ENCODE measurements around the gene KRTAP10-7. TPM values are rescaled to one million over a fixed set of nuclear protein-coding genes. Genes with fewer than 3 reads are reported as not detected.

KRTAP10-7 gene
- total RNA-seq, 2 donors from 2014 or later = not detected

- Histone ChIP-seq H3K4me3 (no peak overlapping the region), H3K27me3 (no peaks in the 10 kb centered on the region), H3K4me1 (no peaks in the 10 kb centered on the region), H3K27ac (no peak overlapping the region), H3K9me3 (no peaks in the 10 kb centered on the region), H3K36me3 (replicated peaks in 1 of 2; ENCODE audit: insufficient read depth in 1 of 2, low read depth in 2 of 2) (no peaks in the 10 kb centered on the region)
- intact Hi-C loops (cut with DNase I) = no loop called here
- no peak for TF ChIP-seq CTCF (IDR thresholded peaks at IDR 0.05)
- TF ChIP-seq POLR2A (IDR thresholded peaks at IDR 0.05) = no peak
- 34 to 53% methylated on average over 4 to 8 of the region's 8 CpGs for WGBS, 2 donors
- DNase-seq (no peak), ATAC-seq (no peak)
These were observed 16.7 kb downstream of the KRTAP10-7 start for GRCh38 chr21:44617071-44617501.

GRCh38 chr21:44618504-44618903, 18.1 kb downstream of the KRTAP10-7 start:
- Histone ChIP-seq H3K4me3 (no peak overlapping the region), H3K4me1 (no peaks in the 10 kb centered on the region), H3K27me3 (no peaks in the 10 kb centered on the region), H3K27ac (no peak overlapping the region), H3K9me3 (peaks cover 0 to 12% (median 0%) of the 10 kb centered on the region in 3 donors), H3K36me3 (replicated peaks in 1 of 2; ENCODE audit: insufficient read depth in 1 of 2, low read depth in 2 of 2) (no peaks in the 10 kb centered on the region)
- intact Hi-C loops (cut with DNase I) = no loop called here
- DNase-seq = peak in 2 of 4 donors; percentile 13 to 30
- no peak for ATAC-seq
- TF ChIP-seq POLR2A (IDR thresholded peaks at IDR 0.05) (no peak), CTCF (IDR thresholded peaks at IDR 0.05) (peak in 1 of 7 experiments; percentile 12)
- WGBS, 2 donors = 7 to 13% methylated on average over 4 of the region's 4 CpGs

GRCh38 chr21:44618909-44619308, 18.5 kb downstream of the KRTAP10-7 start:
- Histone ChIP-seq H3K36me3 (replicated peaks in 1 of 2; ENCODE audit: insufficient read depth in 1 of 2, low read depth in 2 of 2) (no peaks in the 10 kb centered on the region), H3K27ac (no peak overlapping the region), H3K27me3 (no peaks in the 10 kb centered on the region), H3K4me3 (no peak overlapping the region), H3K9me3 (peaks cover 0 to 14% (median 0%) of the 10 kb centered on the region in 3 donors), H3K4me1 (no peaks in the 10 kb centered on the region)
- TF ChIP-seq POLR2A (IDR thresholded peaks at IDR 0.05) (no peak), CTCF (IDR thresholded peaks at IDR 0.05) (no peak)
- DNase-seq (no peak), ATAC-seq (no peak)
- 60 to 64% methylated on average over 3 of the region's 3 CpGs for WGBS, 2 donors
- intact Hi-C loops (cut with DNase I) = no loop called here

- H3K27ac ChIP-seq = no peak overlapping the region
- no peaks in the 10 kb centered on the region for H3K27me3 ChIP-seq
- no peaks in the 10 kb centered on the region for H3K36me3 ChIP-seq (replicated peaks in 1 of 2; ENCODE audit: insufficient read depth in 1 of 2, low read depth in 2 of 2)
- WGBS, 2 donors = 79 to 80% methylated on average over 6 of the region's 6 CpGs
- ATAC-seq (no peak), DNase-seq (no peak)
- TF ChIP-seq POLR2A (IDR thresholded peaks at IDR 0.05) (no peak), CTCF (IDR thresholded peaks at IDR 0.05) (no peak)
- no peaks in the 10 kb centered on the region for H3K4me1 ChIP-seq
- intact Hi-C loops (cut with DNase I) = no loop called here
- no peak overlapping the region for H3K4me3 ChIP-seq
- H3K9me3 ChIP-seq = peaks cover 0 to 14% (median 0%) of the 10 kb centered on the region in 3 donors
These were observed 19.5 kb downstream of the KRTAP10-7 start for GRCh38 chr21:44619886-44620285.

- H3K4me3 ChIP-seq = no peak overlapping the region
- no peak for DNase-seq
- TF ChIP-seq POLR2A (IDR thresholded peaks at IDR 0.05) (no peak), CTCF (IDR thresholded peaks at IDR 0.05) (no peak)
- no peak overlapping the region for H3K27ac ChIP-seq
- H3K9me3 ChIP-seq = peaks cover 0 to 14% (median 0%) of the 10 kb centered on the region in 3 donors
- no peak for ATAC-seq
- no peaks in the 10 kb centered on the region for H3K36me3 ChIP-seq (replicated peaks in 1 of 2; ENCODE audit: insufficient read depth in 1 of 2, low read depth in 2 of 2)
- intact Hi-C loops (cut with DNase I) = no loop called here
- H3K4me1 ChIP-seq = no peaks in the 10 kb centered on the region
- H3K27me3 ChIP-seq = no peaks in the 10 kb centered on the region
These were observed 23.2 kb downstream of the KRTAP10-7 start for GRCh38 chr21:44623575-44623974.
